Left kidney (tissue), 2 donors: Measurements from ENCODE around the gene MTPN. TPM values are rescaled to one million over a fixed set of nuclear protein-coding genes. Genes with fewer than 3 reads are reported as not detected.

Experiments
- DNase-seq: peaks from one replicate; pipeline ENCODE4 v3.0.0-alpha.2; 2013
- polyA plus RNA-seq: library from polyadenylated mRNA; unstranded; fragments of 120-200 nt; gene quantifications from one replicate; pipeline ENCODE4 v1.2.1, GENCODE V29; 2013; ENCODE audit not compliant: insufficient read length

The MTPN gene
- polyA plus RNA-seq, 1 donor = 163 TPM

DNA sequence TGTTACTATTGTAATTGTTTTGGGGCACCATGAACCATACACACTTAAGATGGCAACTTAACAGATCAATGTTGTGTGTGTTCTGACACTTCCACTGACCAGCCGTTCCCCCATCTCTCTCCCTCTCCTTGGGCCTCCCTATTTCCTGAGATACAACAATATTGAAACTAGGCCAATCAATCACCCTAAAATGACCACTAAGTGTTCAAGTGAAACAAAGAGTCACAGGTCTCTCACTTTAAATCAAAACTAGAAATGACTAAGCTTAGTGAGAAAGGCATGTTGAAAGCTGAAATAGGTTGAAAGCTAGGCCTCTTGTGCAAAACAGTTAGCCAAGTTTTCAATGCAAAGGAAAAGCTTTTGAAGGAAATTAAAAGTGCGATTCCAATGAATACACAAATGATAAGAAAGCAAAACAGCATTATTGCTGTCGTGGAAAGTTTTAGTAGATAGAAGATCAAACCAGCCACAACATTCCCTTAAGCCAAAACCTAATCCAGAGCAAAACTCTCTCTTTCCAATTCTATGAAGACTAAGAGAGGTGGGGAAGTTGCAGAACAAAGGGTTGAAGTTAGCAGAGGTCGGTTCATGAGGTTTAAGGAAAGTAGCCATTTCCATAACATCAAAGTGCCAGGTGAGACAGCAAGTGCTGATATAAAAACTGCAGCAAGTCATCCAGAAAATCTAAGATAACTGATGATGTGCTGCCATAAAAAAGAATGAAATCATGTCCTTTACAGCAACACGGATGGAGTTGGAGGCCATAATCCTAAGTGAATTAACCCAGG lies 90.6 kb downstream of the MTPN start:
- DNase-seq = no peak

DNA sequence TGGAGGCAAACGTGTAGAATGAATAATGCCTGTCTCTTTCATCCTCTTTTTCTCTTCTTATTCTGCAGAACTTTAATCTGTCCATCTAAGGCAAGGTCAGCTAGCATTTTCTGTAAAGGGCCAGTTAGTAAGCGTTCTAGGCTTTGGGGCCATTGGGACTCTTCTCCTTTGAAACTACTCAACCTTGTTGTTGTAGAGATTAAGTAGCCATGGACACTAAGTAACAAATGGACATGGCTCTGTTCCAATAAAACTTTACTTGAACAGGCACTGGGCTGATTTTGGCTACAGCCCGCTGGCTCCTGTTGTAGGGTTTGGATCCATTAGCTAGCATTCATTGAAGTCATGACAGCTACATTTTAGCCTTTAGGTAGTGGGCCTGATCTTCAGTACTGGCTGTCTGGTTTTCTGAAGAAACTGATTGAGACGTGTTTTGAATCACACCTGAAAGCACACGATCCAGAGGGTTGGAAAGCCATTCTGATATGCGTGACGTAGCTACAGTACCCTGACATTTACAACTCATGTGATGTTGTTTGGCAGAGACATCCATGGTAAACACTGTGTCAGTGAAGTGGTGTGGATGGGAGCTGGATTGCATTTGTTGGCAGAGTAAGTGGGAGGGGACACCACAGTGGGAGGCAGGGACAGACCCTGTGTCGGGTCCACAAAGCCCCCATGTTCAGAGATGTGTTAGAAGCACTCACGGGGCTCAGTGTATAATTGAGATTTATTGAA lies 92.5 kb downstream of the MTPN start:
- no peak for DNase-seq

DNA sequence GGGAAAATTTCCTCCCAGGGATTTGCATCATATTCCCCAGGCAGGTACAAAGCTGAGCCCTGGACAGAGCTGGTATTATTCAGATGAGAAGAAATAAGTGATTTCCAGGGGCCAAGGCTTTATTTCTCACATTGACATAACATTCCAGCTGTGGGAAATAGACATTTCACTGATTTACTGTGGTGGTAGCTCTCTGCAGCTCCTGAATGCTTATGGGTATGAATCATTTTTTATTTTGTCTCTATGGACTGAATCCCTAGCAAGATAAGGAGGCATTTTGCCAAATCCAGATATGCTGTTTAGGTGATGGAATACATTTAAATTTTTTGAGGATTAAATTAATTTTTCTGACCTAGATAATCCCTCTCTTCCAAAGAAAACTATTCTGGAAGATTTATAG lies 97.9 kb downstream of the MTPN start:
- DNase-seq = no peak

DNA sequence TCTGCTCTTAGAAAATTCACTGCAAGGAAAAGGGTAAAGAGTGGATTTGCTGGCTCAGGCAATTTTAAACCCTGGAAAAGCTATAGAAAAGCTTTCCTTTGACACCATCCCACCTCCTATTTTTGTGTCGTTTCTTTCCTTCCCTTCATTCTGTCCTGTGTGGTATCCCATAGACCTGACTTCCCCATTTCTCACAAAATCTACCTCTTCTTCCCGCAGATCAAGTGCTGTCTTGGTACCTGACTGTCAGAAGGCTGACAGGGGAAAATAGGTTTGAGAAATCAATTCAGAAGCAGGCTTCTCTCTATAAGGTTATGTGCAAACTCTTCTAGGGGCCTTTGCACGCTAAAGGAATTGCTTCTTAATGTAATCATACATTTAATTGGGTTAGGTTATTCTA lies 98.9 kb downstream of the MTPN start:
- no peak for DNase-seq

GRCh38 chr7:135877805-135878204 lies 99.4 kb downstream of the MTPN start:
- no peak for DNase-seq

Other genes starting within 250 kb of the MTPN start
- 6.2 TPM for gene SLC13A4, start 249.2 kb downstream of the MTPN start, polyA plus RNA-seq
- gene FAM180A, start 228.5 kb downstream of the MTPN start, polyA plus RNA-seq = not detected